NOMO-1 treated with dmso at 0.1 percent for 144 hours (cell line): Measurements from ENCODE around the gene SHROOM1.

Experiments
- DNase-seq: peaks from one replicate; lab custom pipeline; 2025; ENCODE audit not compliant: unreplicated experiment; lab: John Stamatoyannopoulos, UW

Gene SHROOM1

DNA sequence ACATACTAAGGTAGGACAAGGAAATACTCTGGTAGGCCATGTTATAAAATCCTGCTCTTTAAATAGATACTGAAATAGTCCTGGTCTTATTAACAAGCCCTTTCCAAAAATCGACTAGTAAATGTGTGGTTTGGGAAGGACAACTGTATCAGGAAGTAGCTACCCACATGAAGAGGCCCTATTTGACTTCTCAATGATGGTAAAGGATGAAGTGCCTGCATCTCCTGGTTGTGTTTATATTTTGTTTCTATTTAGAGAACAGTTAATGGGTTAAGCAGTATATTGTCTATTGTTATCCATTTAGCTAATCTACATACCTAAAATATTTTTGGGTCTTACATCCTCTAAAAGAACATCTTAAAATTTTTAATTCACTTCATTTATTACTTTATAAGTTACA lies 23.3 kb upstream of the SHROOM1 start:
- no peak for DNase-seq

DNA sequence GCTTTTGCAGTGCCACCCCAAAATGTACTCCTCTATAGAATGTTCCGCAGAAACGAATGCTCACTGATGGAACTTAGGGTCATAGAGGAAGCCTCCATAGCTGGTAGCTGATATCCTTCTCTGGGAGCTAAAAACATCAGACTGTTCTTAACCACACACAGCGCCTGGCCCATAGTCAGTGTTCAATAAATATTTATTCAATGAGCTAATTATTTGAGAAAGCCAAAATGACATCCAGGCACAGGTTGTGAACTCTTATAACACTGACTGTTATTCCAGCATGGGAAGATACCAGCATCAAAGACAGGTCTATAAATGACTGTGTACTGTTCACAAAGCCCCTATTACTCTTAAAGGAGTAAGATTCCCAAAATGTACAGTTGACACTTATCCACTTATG lies 22.9 kb upstream of the SHROOM1 start:
- no peak for DNase-seq

DNA sequence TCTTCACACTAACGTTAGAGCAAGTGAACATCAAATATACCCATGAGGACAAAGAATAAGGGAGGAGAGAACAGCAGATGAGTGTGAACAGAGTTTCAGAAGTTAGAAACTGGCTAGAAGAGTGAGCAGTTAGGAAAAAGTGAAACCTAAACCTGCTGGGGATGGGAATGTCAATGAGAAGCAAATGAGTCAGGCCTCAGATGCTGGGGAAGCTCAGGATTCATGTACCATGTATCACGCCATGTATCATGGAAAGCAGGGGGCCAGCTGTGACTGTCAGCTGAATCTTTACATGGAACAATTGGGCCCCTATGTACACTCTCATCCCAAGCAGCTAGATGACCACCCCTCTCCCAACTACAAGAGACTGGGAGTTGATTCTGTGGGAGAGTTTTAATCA lies 19.6 kb upstream of the SHROOM1 start:
- DNase-seq: no peak

DNA sequence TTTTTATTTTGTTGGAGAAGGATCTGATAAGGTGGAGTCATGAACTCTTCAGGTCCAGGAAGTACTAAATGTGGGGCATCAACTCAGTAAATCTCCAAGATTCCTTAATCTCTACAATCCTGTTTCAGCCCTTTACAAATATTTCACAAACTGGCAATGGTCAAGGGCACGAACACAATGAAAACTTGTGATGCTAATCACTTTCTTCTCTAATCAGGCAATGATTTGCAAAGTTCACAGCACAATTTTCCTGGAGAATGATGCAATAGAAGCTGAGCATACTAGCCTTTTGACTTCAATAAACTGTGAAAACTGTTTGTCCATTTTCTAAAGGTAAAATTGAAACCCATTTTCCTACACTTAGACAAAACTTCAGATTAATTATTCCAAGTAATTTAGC lies 18.9 kb upstream of the SHROOM1 start:
- DNase-seq: no peak

DNA sequence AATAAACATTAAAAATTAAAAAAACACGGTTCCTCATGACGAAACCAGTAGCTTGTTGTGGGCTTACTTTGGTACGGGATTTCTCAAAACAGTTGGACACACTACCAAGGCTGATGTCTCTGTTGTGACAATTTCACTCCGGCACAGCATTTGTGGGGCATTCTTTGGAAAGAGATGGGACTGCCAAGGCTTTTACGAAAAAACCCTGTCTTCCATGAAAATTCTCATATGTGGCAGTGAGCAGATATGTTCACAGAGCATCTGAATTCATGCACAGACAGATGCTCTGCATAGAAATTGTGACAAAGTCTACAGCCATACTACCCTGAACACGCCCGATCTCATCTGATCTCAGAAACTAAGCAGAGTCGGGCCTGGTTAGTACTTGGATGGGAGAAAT lies 17.8 kb upstream of the SHROOM1 start:
- no peak for DNase-seq

DNA sequence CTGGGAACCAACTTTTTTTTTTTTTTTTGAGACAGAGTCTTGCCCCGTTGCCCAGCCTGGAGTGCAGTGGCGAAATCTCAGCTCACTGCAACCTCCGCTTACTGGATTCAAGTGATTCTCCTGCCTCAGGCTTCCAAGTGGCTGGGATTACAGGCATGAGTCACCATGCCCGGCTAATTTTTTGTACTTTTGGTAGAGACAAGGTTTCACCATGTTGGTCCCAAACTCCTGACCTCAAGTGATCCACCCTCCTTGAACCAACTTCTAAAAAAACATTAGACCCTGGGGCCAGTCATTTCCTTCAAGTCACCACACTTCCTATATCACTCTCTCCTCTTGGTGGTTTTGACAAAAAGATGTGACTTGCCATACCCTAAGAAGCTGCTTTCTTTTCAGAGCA lies 10.9 kb upstream of the SHROOM1 start:
- DNase-seq: no peak

DNA sequence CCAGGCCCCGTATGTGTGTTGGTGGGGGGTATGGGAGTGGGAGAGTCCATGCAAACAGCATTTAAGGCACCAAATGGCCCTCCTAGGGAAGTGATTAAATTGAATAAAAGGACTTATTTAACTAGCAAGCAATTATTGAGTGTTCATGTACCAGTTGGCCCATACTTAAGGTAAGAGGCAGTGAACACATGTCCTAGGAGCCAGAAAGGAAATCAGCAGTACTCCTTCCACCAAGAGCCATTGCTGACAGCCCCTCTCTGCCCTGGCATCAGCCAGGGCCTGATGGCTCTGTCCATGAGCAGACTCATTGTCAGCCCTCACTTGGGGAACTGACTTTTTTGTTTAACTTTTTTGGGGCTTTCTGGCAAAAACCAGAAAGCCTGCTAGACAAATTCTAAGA lies 10.4 kb upstream of the SHROOM1 start:
- DNase-seq: no peak

DNA sequence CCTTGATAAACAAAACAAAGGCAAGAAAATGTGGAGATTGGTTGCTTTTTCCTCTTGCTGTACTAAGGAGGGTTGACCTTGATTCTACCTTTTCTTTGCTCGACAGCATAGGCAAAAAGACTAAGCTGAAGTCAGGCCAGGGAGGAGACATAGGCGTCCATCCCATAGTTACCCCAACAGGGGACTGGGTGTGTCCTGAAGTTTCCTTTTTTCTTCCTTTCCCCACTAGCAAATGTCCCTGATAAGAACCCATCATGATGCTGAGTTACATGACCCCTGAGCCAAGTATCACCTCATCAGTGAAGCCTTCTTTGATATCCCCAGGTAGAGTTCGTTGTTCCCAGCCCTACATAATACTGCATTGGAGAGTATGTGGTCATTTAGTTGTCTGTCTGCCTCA lies 9.9 kb upstream of the SHROOM1 start:
- DNase-seq: no peak

DNA sequence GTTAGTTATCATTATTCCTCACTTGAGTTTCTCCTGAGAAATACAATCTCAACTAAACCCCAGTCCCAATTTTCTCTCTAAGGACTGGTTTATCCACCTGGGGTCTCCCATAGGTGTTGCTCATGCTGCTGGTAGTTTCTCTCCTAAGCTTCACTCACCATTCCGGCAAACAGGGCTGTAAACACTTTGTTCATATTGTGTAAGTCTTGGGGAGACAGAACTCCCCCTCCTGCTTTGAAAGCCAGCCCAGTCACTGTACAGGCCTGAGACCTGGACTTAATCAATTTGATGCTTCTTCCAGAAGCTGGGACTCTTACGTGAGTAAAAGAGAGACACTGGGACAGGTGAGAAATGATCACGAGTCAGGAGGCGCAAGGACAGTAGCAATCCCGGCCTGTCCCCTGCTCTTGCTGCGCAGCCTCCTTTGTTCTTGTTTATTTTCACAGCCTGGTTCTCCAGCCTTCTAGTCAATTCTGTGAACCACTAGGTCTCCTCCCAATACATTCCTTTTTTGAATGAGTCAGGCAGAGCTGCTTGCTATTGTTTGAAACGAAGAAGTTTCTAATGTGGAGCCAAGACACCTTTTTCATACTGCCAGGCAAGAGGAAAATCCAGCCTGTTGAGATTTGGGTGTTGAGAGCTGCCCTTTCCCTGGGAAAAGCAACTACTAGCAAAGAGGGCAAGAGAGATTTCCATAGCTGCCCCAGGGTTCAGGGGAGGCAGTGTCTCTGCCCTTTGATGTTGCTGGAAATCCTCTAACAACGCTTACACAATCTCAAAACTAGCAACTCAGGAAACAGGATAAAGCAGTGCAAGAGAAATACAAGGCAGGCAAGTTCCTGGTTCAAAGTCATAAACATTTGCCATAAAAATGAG lies 9.2 kb upstream of the SHROOM1 start:
- no peak for DNase-seq

DNA sequence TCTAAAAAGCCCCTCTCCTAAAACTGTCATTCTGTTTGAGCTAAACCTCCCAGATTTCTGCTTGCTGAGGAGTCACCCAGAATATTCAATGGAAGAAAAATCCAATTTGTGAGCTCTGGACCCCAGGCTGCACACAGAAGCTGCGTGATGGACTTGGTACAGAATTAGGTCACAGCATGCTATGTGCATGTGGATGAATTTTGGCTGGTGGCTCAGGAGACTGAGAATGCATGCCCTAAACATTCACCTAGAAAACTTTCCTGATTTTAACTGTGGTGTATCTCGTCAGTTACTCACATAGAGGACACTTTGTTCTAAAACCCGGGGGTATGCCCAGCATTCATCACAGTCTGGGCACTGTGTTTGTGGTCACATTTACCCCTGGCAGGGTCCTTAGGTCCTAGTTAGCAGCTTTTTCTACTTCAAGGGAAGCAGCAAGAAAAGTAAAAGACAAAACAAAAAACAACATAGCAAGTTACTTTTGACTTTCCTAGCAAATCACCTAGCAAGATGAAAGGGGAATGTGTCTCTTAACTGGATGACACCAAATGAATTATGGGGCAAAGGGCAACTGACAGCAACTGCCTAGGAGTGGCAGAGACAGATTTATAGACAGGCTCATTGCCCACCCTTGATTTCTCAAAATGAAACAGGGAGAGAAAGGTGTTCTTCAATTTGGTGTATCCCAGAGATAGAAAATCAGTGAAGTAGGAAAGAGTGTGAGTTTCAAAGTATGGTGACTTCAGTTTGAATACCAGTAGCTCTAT lies 8.3 kb upstream of the SHROOM1 start:
- DNase-seq: no peak

DNA sequence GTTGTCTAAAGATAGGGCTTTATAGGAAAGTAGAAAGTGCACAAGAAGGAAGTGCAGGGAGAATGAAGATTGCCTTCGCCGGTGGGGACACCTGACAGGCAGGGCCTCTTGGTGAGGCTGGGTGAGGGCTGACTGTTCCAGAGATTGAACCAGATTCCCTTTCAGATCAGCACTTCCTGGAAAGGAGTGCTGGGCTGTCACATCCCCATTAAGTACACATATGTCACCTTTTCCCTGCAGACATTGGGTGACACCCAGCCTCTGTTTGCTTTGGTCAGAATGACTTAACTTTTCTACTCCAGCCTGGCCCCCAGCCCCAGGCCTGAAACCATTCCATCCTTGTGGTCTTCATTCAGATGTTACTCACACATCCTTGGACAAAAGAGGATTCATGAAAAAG lies 7.4 kb upstream of the SHROOM1 start:
- DNase-seq: no peak

DNA sequence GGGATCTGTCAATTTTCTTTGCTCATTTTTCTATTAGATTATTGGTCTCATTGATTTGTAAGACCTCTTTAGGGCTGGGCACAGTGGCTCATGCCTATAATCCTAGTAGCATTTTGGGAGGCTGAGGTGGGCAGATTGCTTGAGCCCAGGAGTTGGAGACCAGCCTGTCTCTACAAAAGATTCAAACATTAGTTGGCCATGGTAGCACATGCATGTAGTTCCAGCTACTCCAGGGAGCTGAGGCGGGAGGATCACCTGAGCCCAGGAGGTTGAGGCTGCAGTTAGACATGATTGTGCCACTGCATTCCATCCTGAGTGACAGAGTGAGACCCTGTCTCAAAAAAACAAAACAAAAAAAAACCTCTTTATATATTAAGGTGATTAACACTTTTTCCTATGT lies 6.4 kb upstream of the SHROOM1 start:
- no peak for DNase-seq

DNA sequence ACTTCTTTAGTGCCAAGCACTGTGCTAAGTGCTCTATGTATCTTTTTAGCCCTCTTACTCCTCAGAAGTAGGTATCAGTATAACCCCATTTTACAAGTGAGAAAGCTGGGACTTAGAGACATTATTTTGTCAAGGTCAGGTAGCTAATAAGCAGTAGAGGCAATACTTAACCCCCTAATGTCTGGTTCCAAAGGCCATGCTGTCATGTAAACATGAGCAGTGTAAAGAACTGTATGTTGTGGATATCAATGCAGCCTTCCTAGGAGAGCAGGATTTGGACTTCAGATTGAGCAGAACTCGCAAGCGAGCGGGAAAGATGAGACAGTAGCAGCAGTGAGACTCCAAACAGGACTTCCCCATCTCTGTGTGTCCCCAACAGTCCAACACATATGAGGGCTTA lies 3.6 kb upstream of the SHROOM1 start:
- DNase-seq: no peak

DNA sequence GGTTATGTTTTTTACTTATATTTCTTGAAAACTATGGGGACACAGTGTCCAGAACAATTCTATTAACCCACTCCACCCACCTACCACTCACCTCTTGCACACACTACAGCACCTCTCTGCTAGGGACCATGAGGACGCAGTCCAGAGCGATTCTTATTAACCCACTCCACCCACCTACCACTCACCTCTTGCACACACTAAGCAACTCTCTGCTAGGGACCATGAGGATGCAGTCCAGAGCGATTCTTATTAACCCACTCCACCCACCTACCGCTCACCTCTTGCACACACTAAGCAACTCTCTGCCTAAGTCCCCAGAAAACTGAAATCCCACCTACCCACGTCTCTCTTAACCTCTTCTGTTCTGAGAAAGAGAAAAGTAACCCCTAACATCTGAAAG lies 2.2 kb upstream of the SHROOM1 start:
- no peak for DNase-seq

DNA sequence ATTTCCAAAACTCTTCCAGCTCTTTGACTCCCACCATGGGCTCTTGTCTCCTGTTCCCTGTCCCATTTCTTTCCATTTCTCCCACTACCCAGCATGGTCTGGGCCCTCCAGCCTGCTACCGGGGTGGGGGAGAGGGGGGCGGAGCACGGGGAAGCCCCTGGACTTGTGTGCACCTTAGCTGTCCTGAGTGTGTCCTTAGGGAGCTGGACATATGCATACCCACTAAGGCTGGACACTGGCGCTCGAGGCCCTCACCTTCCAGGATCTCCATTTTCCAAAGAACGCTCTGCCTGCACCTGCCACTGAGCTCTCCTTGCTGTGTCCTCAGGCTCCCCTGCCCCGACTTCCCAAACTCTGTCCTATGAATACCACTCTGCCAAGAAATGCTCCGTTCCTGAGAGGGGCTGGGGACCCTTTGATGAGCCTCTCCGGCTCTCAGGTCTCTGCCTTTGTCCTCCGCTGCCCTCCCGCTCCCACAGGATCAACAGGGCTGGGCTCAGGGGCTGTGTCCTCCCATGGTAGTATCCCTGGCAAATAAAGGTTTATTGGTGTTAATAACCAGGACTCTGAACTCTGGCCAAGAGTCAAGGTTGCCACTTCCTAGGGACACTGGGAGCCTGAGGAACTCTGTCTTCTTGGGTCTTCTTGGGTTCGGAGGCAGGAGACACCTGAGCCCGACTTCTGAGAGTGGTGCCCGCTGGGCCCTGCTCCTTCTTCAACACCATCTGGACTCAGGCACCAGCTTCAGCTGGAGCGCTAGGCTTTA lies 831 bp upstream of the SHROOM1 start:
- DNase-seq: no peak

DNA sequence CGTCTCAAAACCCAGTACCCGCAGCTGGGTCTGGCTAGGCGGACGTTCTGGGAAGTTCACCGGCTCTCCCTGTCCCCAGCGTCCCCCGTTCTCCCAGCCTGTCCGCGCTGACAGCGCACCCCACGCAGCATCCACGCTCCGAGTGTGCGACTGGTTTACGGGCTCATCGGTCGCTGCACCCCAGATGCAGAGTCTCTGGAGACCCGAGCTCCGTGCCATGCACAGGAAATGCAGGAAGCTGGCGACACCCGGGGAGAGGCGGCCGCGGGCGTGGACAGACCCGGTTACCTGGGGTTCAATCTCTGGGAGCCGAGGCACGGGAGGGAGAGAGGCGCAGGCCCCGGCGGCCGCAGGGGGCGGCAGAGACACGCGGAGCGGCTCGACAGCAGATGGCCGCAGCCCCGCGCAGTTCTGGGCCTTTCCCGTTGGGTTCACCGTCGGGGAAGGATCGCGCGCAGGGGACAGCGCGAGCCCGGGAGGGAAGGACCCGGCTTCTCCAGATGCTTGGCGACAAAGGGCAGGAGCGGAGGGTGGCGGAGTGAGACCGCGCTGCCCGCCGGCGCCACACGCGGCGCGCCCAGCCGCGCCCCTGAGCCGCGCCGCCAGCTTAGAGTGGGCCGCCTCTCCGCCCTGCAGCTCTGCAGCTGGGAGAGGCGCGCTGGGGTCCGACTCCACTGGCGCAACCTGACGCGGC lies 558 bp downstream of the SHROOM1 start:
- DNase-seq: peak; percentile 44

DNA sequence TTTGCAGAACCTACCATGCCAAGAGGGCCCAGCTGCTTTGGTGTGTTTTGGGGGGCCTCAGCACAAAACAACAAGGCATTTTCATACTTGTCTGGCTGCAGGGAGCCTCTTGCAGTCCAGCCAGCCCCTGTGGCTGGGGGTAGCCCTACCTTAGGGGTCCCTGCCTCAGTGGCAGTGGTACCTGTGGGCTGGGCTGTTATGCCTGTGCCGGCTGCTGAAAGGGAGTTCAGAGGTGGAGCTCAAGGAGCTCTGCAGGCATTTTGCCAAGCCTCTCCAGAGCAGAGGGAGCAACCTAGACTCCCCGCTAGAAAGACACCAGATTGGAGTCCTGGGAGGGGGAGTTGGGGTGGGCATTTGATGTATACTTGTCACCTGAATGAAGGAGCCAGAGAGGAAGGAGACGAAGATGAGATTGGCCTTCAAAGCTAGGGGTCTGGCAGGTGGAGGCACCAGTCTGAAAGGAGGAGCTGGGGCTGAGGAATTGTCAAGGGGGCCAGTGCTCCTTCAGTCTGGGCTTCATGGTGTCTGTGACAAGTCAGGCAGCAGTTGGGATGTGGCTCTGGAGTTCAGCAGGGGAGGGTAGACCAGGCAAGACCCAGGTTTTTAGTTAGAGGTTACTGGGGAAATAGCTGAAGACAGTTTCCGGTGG lies 1.5 kb downstream of the SHROOM1 start:
- DNase-seq: no peak

DNA sequence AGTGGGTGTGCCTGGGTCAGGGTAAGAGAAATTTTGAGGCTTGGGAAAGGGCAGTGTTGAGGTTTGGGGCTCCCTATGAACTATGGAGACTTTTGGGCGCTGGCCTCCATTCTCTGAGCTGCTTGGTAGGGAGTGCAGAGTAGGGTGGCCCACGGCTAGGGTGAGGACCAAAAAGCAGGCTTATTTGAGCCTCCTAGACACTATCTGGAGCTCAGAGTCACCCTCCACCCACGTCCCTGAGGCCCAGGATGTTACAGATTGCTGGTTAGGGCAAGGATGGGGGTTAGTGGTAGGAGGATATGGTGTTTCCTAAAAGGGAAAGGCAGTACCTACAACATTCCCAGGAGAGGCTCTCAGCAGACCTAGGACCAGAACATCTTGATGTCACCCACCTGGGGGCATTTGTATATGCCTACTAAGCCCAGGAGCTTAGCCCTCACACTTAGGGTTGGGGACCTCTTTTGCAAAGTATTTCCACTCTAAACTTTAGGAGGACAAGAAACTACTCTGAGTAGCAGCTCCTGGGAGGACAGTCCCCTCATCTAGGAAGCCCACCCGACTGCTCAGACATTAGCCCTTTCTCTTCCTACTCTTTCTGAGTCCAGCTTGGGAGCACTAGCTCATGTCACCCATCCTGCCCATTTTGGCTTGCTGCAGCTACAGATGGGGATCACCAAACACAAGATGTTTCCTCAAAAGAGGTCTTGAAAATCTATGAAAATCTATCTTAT lies 2.3 kb downstream of the SHROOM1 start:
- DNase-seq: no peak

DNA sequence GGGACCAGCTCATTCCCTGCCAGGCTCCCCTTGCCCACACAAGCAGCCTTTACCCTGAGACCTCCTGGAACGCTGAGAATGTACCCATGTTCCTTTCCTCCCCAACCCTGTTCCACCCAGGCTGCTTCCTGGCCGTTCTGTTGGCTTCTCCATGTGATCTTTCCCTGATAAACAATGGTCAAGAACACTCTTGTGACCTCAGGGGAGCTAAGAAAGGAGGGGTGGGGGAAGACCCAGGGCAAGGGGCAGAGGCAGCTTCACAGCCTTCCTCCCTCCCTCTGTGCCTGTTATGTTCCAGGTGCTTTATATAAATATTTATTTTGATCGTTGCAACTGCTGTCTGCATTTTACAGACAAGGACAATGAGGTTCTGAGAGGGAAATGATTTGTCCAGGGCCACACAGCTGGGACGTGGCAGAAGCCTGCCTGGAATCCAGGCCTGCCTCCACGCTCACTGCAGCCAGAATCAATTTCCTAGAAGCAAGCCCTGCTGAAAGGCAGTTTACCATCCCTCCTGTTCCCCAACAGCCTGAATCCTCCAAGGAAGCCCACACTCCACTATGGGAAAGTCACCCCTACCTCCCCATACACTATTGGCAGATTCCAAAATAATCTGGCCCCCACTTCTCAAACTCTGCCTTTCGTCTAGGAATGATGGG lies 3.9 kb downstream of the SHROOM1 start:
- no peak for DNase-seq
